ENCODE results near the gene MRGPRE.

- no peak for TF ChIP-seq CTCF (IDR thresholded peaks at IDR 0.05; ENCODE audit: low read depth, low read length, poor library complexity, severe bottlenecking)
- no peak for TF ChIP-seq EZH2phosphoT487 (IDR thresholded peaks at IDR 0.05; ENCODE audit: borderline replicate concordance, low read length)
Measured at GRCh38 chr11:3217818-3218482, 14.3 kb downstream of the MRGPRE start.
